ENCODE results near the gene ADAMTSL1. TPM values are rescaled to one million over a fixed set of nuclear protein-coding genes. Genes with fewer than 3 reads are reported as not detected.

The ADAMTSL1 gene
- total and polyA plus RNA-seq, 2 experiments from 2014 or later, result 2.3 to 5.0 TPM

DNA sequence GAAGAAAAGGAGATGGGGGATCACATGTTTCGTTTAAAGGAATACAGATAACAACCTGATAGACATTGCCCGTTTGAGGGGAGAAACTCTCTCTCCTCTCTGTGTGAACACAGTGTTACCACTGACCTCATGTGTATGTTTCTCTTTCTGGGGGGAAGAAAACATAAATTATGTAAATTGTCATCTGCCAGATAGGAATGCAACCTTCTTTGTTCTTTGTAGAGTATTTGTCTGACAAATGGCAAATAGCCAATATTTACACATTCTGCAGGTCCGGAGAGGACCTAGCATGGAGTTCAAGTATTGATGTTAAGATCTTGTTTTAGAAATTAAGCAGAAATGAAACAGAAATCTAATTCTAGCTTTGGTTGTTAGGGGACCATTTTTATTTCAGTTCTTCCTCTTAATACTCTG is 282.8 kb downstream of the ADAMTSL1 start:
- no peak overlapping the region for H3K4me3 ChIP-seq
- Mint-ChIP-seq H3K9me3 (no peaks in the 10 kb centered on the region), H3K4me3 (no peak overlapping the region), H3K27me3 (ENCODE audit: insufficient read depth, low read depth, poor library complexity) (no peaks in the 10 kb centered on the region), H3K36me3 (ENCODE audit: low read depth) (no peaks in the 10 kb centered on the region), H3K27ac (no peak overlapping the region), H3K4me1 (peaks cover 4% of the 10 kb centered on the region; the same call in 2 of the 3 replicates)
- no peak overlapping the region for H3K27ac ChIP-seq (ENCODE audit: low read depth)
- no peak for ATAC-seq
- H3K4me1 ChIP-seq (ENCODE audit: insufficient read depth), result no peaks in the 10 kb centered on the region
- H2AFZ ChIP-seq, result no peak overlapping the region
- DNase-seq (ENCODE audit: low spot score), result no peak
- H3F3A ChIP-seq (replicated peaks; ENCODE audit: low read depth), result no peaks in the 10 kb centered on the region
- no peaks in the 10 kb centered on the region for H4K20me1 ChIP-seq (replicated peaks; ENCODE audit: insufficient read depth)
- no peaks in the 10 kb centered on the region for H3K36me3 ChIP-seq (ENCODE audit: insufficient read depth)
- no peaks in the 10 kb centered on the region for H3K9me2 ChIP-seq (ENCODE audit: insufficient read depth)
- TF ChIP-seq STAT1 (IDR thresholded peaks at IDR 0.05; ENCODE audit: unreplicated experiment), result no peak
- TF ChIP-seq REST (IDR thresholded peaks at IDR 0.05; ENCODE audit: unreplicated experiment), result no peak
- no peak for TF ChIP-seq EZH2 (IDR thresholded peaks at IDR 0.05; ENCODE audit: low read depth, unreplicated experiment)
- no peak for TF ChIP-seq EZH2phosphoT487 (IDR thresholded peaks at IDR 0.05; ENCODE audit: unreplicated experiment)
- no peak for TF ChIP-seq NANOG (IDR thresholded peaks at IDR 0.05; ENCODE audit: borderline replicate concordance)
- no peak for TF ChIP-seq ZNF114 (CRISPR knock-in tag; IDR thresholded peaks at IDR 0.05)
- TF ChIP-seq POLR2AphosphoS5 (IDR thresholded peaks at IDR 0.05; ENCODE audit: low read depth), result no peak
- H3K27me3 ChIP-seq (ENCODE audit: insufficient read depth), result no peaks in the 10 kb centered on the region
- H3K79me2 ChIP-seq (replicated peaks; ENCODE audit: insufficient read depth), result no peaks in the 10 kb centered on the region
- no peak overlapping the region for H3K4me2 ChIP-seq

GRCh38 chr9:18759827-18760226 is 285.9 kb downstream of the ADAMTSL1 start:
- ATAC-seq, result no peak
- H3K27ac Mint-ChIP-seq, result no peak overlapping the region
- Histone ChIP-seq H3K36me3 (ENCODE audit: insufficient read depth) (no peaks in the 10 kb centered on the region), H3K79me2 (replicated peaks; ENCODE audit: insufficient read depth) (no peaks in the 10 kb centered on the region), H3F3A (replicated peaks; ENCODE audit: low read depth) (no peaks in the 10 kb centered on the region), H2AFZ (no peak overlapping the region), H3K9me2 (ENCODE audit: insufficient read depth) (no peaks in the 10 kb centered on the region), H4K20me1 (replicated peaks; ENCODE audit: insufficient read depth) (no peaks in the 10 kb centered on the region), H3K4me2 (no peak overlapping the region), H3K4me1 (ENCODE audit: insufficient read depth) (no peaks in the 10 kb centered on the region), H3K4me3 (no peak overlapping the region), H3K27me3 (ENCODE audit: insufficient read depth) (no peaks in the 10 kb centered on the region), H3K27ac (ENCODE audit: low read depth) (no peak overlapping the region)
- DNase-seq (ENCODE audit: low spot score), result no peak
- no peaks in the 10 kb centered on the region for H3K27me3 Mint-ChIP-seq (ENCODE audit: insufficient read depth, low read depth, poor library complexity)
- H3K4me3 Mint-ChIP-seq, result no peak overlapping the region
- peaks cover 4% of the 10 kb centered on the region; the same call in 2 of the 3 replicates for H3K4me1 Mint-ChIP-seq
- H3K36me3 Mint-ChIP-seq (ENCODE audit: low read depth), result no peaks in the 10 kb centered on the region
- no peaks in the 10 kb centered on the region for H3K9me3 Mint-ChIP-seq
- TF ChIP-seq EZH2 (IDR thresholded peaks at IDR 0.05; ENCODE audit: low read depth, unreplicated experiment) (no peak), ZNF114 (CRISPR knock-in tag; IDR thresholded peaks at IDR 0.05) (no peak), EZH2phosphoT487 (IDR thresholded peaks at IDR 0.05; ENCODE audit: unreplicated experiment) (no peak), ZNF462 (CRISPR knock-in tag; IDR thresholded peaks at IDR 0.05) (no peak), CREB1 (CRISPR knock-in tag; IDR thresholded peaks at IDR 0.05; ENCODE audit: low read depth) (no peak), POLR2AphosphoS5 (IDR thresholded peaks at IDR 0.05; ENCODE audit: low read depth) (no peak), STAT1 (IDR thresholded peaks at IDR 0.05; ENCODE audit: unreplicated experiment) (no peak), ETS1 (IDR thresholded peaks at IDR 0.05) (no peak)
